Mucosa of descending colon (tissue), 3 donors: Measurements from ENCODE around the gene ZMYND11. TPM values are rescaled to one million over a fixed set of nuclear protein-coding genes. Genes with fewer than 3 reads are reported as not detected.

ENCODE experiments used
- ATAC-seq: fragments of 200-7000 bp; cut with Tn5 transposase; one replicate; pipeline ENCODE4 v1.9.1; 2020; ENCODE audit warnings: mild to moderate bottlenecking, moderate library complexity
- DNase-seq, 3 donors: peaks; one replicate each; pipeline ENCODE4 v3.0.0-alpha.2; 2020
- H3K36me3 ChIP-seq: fragments of 200-600 bp; one replicate; pipeline ENCODE4 v1.8.0; 2021; ENCODE audit warnings: low read depth, mild to moderate bottlenecking
- H3K4me1 ChIP-seq: fragments of 200-600 bp; one replicate; pipeline ENCODE4 v1.8.0; 2021; ENCODE audit warnings: low read depth, mild to moderate bottlenecking
- H3K4me3 ChIP-seq: fragments of 200-600 bp; one replicate; pipeline ENCODE4 v1.8.0; 2021; ENCODE audit warnings: mild to moderate bottlenecking
- H3K9me3 ChIP-seq: fragments of 200-600 bp; one replicate; pipeline ENCODE4 v1.8.0; 2021; ENCODE audit warnings: mild to moderate bottlenecking
- intact Hi-C, 2 donors: fragments of 100-400 bp; cut with DNase I in 1 of 2; cut with micrococcal nuclease in 1 of 2; formaldehyde crosslinking; loops; one replicate each; pipeline versions ENCODE4 v1.11.0 to v1.11.1; 2022; cut with DNase I, micrococcal nuclease
- total RNA-seq, 3 donors: library from RNA; stranded (reverse); fragmentation: NEBNext Ultra II Directional in 2 of 3; extraction: Animal tissue kit (Norgen Biotek cat#: 25700) in 2 of 3; gene quantifications; one replicate each; pipeline versions ENCODE4 v1.2.1 to v1.2.4, GENCODE V29; 2021 to 2023
- TF ChIP-seq, protein P1 (sequence below): fragments of 200-600 bp; IDR thresholded peaks from one replicate; pipeline ENCODE4 v1.8.0; 2022; ENCODE audit warnings: antibody characterized with exemption, mild to moderate bottlenecking
- donor health status: DM: no; HTN: no; CAD: no; lungs with moderate emphysema.
- donor health status: DM: no; HTN: no; CAD: no.
- donor health status: DM: no; HTN: yes; CAD: no.

ZMYND11 gene
- total RNA-seq, 3 donors from 2014 or later: 34.5 to 131 (median 37.6) TPM

DNA sequence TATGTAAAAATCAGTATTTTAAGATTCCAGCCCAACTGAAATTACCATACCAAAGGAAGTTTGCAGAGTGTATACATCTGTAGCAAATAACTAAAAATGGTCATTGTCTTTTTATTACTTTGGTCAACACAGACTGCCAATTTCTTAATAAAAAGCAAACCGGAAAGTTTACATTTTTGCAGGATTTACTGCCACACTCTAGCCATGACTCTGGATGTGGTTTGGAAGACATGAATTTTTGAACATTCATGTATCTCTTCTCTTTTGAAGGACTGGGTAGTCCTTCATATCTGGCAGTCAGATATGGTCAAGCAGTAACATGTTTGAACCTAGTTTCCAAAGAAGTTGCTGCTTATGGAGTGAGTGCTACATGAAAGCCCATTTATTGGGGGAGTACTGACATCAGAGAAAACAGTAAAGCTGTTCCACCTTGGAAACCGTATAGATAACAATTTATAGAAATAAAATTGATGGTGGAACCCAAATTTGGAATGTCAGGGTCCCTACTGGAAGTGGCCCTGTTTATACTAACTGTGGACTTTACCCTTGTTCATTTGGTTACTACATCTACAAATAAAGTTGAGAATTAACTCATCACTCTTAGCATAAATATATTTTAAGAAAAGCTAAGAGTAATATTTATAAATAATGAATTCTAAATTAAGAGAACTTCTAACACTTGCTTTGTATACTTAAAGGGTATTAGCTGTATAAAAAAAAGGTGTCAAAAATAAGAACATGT, 84.6 kb downstream of the ZMYND11 start:
- ATAC-seq (no peak), DNase-seq (no peak)
- no peaks in the 10 kb centered on the region for H3K4me1 ChIP-seq
- no peaks in the 10 kb centered on the region for H3K9me3 ChIP-seq
- H3K4me3 ChIP-seq: no peak overlapping the region
- TF ChIP-seq, protein P1, sequence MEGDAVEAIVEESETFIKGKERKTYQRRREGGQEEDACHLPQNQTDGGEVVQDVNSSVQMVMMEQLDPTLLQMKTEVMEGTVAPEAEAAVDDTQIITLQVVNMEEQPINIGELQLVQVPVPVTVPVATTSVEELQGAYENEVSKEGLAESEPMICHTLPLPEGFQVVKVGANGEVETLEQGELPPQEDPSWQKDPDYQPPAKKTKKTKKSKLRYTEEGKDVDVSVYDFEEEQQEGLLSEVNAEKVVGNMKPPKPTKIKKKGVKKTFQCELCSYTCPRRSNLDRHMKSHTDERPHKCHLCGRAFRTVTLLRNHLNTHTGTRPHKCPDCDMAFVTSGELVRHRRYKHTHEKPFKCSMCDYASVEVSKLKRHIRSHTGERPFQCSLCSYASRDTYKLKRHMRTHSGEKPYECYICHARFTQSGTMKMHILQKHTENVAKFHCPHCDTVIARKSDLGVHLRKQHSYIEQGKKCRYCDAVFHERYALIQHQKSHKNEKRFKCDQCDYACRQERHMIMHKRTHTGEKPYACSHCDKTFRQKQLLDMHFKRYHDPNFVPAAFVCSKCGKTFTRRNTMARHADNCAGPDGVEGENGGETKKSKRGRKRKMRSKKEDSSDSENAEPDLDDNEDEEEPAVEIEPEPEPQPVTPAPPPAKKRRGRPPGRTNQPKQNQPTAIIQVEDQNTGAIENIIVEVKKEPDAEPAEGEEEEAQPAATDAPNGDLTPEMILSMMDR: no peak
- intact Hi-C loops: no loop called here
- H3K36me3 ChIP-seq: no peaks in the 10 kb centered on the region

DNA sequence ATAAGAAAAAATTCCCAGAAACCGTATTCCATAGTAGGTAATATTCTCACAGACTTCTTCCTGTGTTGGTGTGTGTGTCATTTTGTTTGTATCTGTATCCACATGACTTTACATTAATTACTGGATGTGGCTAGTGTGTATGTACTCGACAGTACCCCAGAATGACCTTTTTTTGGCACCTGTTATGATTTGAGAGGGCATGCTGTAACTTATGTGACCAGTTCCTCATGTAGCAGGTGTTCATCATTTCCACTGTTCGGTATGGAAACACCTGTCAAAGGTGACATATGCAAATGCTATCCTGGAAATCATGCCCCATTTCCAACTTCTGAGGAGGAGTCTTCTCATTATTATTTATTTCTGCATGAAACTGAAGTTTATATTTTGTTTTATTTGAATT, 89.3 kb downstream of the ZMYND11 start:
- H3K36me3 ChIP-seq: no peaks in the 10 kb centered on the region
- H3K4me3 ChIP-seq: no peak overlapping the region
- DNase-seq (no peak), ATAC-seq (no peak)
- H3K4me1 ChIP-seq: no peaks in the 10 kb centered on the region
- intact Hi-C loops: no loop called here
- TF ChIP-seq, protein P1: no peak
- no peaks in the 10 kb centered on the region for H3K9me3 ChIP-seq

DNA sequence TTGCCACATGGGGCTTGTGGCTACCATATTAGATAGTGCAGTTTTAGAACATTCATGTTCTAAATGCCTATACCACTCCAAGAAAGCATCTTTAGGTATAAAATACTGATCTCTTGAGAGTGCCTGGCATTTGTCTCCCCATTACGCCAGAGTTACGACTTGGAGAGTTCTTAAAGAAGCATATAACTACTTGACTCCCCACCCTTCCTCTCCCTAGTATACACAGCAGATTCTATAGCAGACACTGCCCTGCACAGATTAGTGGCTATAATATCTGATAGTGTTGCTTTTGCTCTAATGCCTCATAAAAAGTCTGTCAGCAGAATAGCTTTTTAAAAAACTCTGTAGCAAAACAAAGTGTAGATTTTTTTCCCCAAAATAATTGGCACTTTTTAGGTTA, 90.8 kb downstream of the ZMYND11 start:
- intact Hi-C loops: no loop called here
- TF ChIP-seq, protein P1: no peak
- ATAC-seq (no peak), DNase-seq (no peak)
- Histone ChIP-seq H3K4me1 (no peaks in the 10 kb centered on the region), H3K36me3 (no peaks in the 10 kb centered on the region), H3K4me3 (no peak overlapping the region), H3K9me3 (no peaks in the 10 kb centered on the region)

DNA sequence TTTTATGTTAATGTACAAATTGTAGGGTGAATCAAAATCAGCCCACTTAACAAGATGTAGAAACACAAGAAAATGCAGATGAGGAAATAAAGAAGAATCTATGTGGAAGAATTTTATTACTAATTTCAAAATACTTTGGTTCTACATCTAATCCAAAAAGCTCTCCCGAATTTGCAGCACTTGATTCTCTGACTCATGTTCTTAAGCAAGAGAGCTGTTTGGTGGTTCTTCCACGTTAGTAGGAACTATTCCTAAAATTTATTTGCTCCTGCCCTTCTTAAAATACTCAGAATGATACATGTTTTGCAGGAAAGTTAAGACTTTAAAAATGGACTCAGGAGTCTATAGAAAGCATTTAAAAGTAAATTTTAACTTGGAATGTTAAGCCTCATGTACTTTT, 91.8 kb downstream of the ZMYND11 start:
- Histone ChIP-seq H3K36me3 (no peaks in the 10 kb centered on the region), H3K9me3 (no peaks in the 10 kb centered on the region), H3K4me1 (no peaks in the 10 kb centered on the region), H3K4me3 (no peak overlapping the region)
- no peak for DNase-seq
- intact Hi-C loops: no loop called here
- ATAC-seq: no peak
- TF ChIP-seq, protein P1: no peak

DNA sequence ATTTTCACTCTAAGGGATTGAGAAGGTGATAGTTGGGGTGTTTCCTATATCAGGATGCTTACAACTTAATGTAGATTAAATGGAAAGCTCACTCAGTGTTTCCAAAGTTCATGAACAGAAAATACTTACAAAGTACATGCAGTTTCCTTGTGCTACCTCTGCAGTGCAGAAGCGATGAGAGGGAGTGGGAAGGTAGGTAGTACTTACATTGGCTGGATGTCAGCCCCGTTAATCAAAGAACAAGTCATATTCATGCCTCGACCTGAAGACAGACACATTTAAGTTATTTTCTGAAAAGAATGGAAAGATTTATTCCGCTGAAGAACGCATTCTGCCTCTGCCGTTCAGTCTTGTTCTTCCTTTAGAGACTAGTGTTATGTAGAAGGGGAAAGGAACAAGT, 93.1 kb downstream of the ZMYND11 start:
- Histone ChIP-seq H3K9me3 (no peaks in the 10 kb centered on the region), H3K36me3 (no peaks in the 10 kb centered on the region), H3K4me3 (no peak overlapping the region), H3K4me1 (no peaks in the 10 kb centered on the region)
- intact Hi-C loops: no loop called here
- DNase-seq (no peak), ATAC-seq (no peak)
- TF ChIP-seq, protein P1: no peak
